Activated T-helper 17 cell treated with anti-CD3 and anti-CD28 coated beads, Interleukin-2, amount 50 U/mL, for 72 hours (primary cell): ENCODE measurements around the gene QARS1. TPM values are rescaled to one million over a fixed set of nuclear protein-coding genes. Genes with fewer than 3 reads are reported as not detected.

Experiments used
- ATAC-seq: fragments of 150-1000 bp; cut with Tn5 transposase; replicated peaks from 2 replicates; pipeline ENCODE4 v1.10.0; 2021; ENCODE audit warnings: mild to moderate bottlenecking, moderate library complexity
- H3K27ac Mint-ChIP-seq: one replicate; pipeline ENCODE4 v1.8.0; 2022; ENCODE audit warnings: mixed read lengths
- H3K27me3 Mint-ChIP-seq: one replicate; pipeline ENCODE4 v1.8.0; 2022; ENCODE audit warnings: mixed read lengths
- H3K36me3 Mint-ChIP-seq: one replicate; pipeline ENCODE4 v1.8.0; 2022; ENCODE audit warnings: low read depth, mild to moderate bottlenecking, mixed read lengths
- H3K4me1 Mint-ChIP-seq: one replicate; pipeline ENCODE4 v1.8.0; 2022; ENCODE audit warnings: mixed read lengths
- H3K4me3 Mint-ChIP-seq: one replicate; pipeline ENCODE4 v1.8.0; 2022; ENCODE audit warnings: mild to moderate bottlenecking, mixed read lengths
- H3K9me3 Mint-ChIP-seq: one replicate; pipeline ENCODE4 v1.8.0; 2022; ENCODE audit warnings: mixed read lengths
- total RNA-seq, 2 donors: library from RNA; stranded (reverse); gene quantifications; one replicate each; pipeline ENCODE4 v1.2.3, GENCODE V29; 2022

QARS1 gene
- total RNA-seq, 2 donors from 2014 or later: 284 to 292 TPM

DNA sequence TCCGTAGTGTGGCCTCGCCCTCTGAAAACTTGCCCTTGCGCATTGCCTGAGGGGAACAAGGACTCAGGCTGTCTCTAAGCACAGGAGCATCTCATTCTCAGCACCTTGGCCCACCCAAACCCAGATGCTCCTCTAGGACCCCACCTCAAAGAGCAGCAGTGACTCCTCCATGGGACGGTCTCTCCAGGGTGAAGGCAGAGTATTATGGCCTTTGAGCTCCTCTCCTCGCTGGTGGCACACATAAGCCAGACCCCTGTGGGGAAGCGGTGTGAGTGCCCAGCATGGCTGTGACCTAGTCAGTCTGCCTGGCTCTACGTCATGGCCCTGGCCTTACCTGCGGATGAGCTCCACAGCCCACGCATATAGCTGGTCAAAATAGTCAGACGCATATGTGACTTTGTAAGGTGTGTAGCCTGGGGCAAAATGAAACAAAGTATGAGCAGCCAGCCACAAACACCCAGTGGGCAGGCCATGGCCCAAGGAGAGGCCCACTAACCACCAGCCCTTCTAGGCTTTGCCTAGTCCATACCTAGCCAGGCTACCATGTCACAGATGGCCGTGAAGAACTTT, 4.4 kb downstream of the QARS1 start:
- H3K4me1 Mint-ChIP-seq: no peaks in the 10 kb centered on the region
- ATAC-seq: no peak
- H3K36me3 Mint-ChIP-seq: peaks cover 53% of the 10 kb centered on the region
- H3K4me3 Mint-ChIP-seq: no peak overlapping the region
- no peaks in the 10 kb centered on the region for H3K27me3 Mint-ChIP-seq
- H3K9me3 Mint-ChIP-seq: no peaks in the 10 kb centered on the region
- H3K27ac Mint-ChIP-seq: no peak overlapping the region

DNA sequence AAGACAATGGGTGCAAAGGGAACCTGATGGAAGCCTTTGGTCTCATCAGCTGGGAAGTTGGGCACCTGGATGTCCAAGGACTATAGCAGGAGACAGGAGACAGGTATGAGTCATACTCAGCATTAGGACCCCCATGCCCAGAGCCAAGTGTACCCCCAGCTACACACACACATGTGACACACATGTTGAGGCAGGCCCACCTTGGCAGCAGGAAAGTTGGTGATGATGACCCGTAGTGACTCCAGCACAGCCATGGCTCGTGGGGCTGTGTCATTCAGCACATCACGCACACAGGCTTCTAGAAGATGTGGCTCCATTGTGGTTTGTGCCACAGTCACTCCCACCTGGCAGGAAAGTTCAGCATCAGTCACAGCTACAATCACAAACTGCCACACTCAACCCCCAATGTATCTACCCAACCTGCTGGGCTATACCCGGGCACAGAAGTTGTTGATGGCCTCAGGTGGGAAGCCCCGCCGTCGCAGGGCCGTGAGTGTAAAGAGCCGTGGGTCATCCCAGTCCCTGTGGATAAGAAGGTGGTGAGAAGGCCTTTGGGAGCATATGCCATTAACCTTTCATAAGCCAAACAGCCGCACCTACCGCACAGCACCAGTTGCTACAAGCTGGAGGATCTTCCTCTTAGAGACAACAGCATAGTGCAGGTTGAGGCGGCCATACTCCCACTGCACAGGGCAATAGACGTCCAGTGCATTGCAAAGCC, 5.5 kb downstream of the QARS1 start:
- Mint-ChIP-seq H3K27ac (no peak overlapping the region), H3K9me3 (no peaks in the 10 kb centered on the region), H3K36me3 (peaks cover 55% of the 10 kb centered on the region), H3K4me1 (no peaks in the 10 kb centered on the region), H3K27me3 (no peaks in the 10 kb centered on the region), H3K4me3 (no peak overlapping the region)
- ATAC-seq: no peak

DNA sequence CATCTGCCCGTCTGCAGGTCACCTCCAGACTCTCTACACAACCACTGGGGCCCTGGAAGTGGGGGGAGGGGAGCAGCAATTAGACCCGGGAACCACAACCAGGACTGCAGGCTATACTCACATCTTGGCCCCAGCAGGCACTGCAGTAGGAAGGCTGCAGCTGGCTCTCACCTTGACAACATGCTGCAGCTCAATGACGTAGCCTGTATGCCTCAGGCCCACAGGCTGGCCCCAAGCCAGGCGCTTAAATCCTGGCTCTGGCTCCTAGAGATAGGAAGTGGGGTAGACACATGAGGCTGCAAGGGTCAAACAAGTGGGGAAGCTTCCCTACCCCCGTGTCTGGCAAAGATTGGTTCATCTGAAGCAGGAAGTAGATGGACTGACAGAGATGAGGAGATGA, 6.1 kb downstream of the QARS1 start:
- Mint-ChIP-seq H3K4me1 (no peaks in the 10 kb centered on the region), H3K27ac (no peak overlapping the region), H3K9me3 (no peaks in the 10 kb centered on the region), H3K36me3 (peaks cover 59% of the 10 kb centered on the region), H3K27me3 (no peaks in the 10 kb centered on the region), H3K4me3 (no peak overlapping the region)
- no peak for ATAC-seq

DNA sequence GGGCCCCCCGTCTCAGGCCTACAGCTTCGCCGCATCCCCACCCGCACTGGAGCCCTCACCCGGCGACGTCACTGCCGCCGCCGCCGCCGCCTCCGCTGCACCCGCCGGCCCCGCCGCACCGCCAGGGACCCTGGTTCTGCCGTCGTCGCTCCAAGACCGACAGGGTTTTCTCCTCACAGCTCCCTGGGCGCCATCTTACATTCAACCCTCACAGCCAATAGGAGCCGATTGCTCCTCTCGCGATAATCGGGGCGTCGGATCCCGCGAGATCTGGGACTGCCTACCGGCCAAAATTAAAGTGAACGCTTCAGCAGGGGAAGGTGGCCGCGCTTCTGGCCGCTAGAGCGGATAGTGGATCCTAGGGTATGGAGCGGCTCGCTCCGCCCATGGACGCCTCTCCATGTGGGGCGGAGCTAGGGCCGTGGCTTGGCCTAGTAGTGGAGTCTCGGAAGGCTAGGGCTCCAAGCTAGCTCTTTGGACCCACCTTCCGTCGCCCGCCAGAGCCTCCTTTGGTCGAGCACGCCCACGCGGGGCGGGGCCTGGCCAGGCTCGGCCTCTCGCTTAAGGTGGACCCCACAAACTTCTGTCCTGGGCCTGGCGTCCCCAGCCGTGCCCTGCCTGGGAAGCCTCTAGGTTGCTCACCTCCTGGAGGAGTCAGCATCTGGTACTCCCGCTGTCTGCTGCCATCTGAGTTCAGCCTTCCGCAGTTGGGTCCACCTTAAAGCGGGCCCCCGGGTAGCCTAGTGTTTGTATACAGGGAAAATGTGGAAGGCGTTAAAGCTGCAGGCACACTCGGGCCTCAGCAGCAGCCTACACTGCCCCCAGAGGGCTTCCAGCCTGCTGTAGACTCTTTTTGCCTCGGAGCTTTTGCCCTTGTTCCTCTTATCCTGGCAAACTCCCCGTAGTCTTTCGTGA, 10.4 kb downstream of the QARS1 start, which contains the start of gene QRICH1:
TSS of gene QRICH1 (minus strand) at position 219 of the 915 bp plus-strand sequence. CDS start 17,054 bp downstream, outside the sequence.
- Mint-ChIP-seq H3K4me3 (peak within 1 kb of the TSS; percentile 91), H3K36me3 (peaks cover 57% of the 10 kb centered on the region), H3K9me3 (no peaks in the 10 kb centered on the region)

DNA sequence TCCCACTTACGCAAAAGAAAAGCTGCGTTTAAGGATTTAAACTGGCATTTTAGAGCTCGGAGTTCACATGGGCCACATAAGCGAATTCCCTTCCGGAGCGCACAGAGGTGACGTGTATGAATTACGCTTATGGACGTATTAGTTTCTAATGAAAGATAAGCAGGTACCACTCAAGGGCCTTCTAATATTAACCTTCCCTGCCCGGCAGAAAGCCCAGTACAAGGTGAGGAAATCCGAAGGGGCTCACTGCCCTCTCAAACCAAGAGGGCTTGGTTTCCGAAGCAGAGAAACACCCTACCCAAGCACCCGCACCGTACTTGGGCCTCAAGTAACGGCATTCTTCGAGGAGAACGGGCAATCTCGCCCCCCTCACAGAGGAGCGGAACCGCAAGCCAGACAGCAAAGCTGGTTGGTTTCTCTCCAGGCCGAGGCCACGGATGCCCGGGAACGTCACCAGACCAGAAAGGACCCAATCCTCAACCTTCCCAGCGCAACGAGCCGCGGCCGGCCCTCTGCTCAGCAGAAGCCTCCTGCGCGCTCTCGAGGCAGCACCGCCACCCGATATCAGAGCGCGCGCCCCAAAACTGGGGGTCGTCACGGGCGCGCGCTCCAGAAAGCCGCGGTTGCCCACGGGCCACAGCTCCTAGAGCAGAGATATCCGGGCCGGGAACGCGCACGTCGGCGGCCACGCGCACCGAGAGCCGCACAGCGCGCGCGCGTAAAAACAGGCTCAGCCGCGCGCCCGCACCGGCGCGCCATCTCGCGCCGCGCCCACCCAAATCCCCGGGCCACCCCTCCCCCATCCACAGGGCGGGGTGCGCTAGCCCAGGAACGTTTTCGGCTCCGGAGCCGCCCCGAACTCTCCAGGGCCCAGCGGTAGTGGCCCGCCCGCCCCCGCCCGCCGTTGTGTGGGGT, 11.4 kb downstream of the QARS1 start:
- no peaks in the 10 kb centered on the region for H3K27me3 Mint-ChIP-seq
- no peaks in the 10 kb centered on the region for H3K9me3 Mint-ChIP-seq
- H3K36me3 Mint-ChIP-seq: peaks cover 57% of the 10 kb centered on the region
- peak; percentile 45 for ATAC-seq
- peak overlapping the region; percentile 96 for H3K27ac Mint-ChIP-seq
- peak overlapping the region; percentile 91 for H3K4me3 Mint-ChIP-seq
- H3K4me1 Mint-ChIP-seq: peaks cover 11% of the 10 kb centered on the region

More for the DNA sequence above, 10.4 kb downstream of the QARS1 start, which contains the start of gene QRICH1:
- Mint-ChIP-seq H3K4me1 (peaks cover 11% of the 10 kb centered on the region), H3K27ac (peak within 1 kb of the TSS; percentile 96), H3K27me3 (no peaks in the 10 kb centered on the region)
- ATAC-seq: peak; percentile 87

DNA sequence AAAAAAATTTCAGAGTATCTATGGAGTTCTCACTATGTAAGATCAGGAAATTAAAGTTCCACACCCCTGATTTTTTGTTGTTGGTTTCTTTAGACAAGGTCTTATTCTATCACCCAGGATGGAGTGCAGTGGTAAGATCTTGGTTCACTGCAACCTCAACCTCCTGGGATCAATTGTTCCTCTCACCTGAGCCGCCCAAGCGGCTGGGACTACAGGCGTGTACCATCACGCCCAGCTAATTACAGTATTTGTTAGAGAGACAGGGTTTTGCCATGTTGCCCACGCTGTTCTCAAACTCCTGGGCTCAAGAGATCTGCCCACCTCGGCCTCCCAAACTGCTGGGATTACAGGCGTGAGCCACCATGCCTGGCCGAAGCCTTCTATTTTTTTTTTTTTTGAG, 23.1 kb downstream of the QARS1 start:
- ATAC-seq: no peak

DNA sequence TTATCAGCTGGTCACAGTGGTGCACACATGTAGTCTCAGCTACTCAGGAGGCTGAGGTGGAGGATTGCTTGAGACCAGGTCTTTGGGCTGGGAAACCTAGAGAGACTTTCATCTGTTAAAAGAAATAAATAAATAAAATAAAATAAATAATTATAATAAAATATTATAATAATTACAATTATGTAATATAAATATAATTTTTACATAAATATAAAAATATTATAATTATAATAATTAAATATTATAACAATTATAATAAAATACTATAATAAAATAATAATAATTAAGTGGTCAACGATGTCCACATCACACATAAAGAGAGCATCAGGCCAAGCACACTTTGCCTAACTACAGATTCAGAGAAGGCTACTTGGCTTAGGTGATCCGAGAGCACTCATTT, 25.3 kb downstream of the QARS1 start:
- no peaks in the 10 kb centered on the region for H3K27me3 Mint-ChIP-seq
- H3K4me1 Mint-ChIP-seq: no peaks in the 10 kb centered on the region
- H3K27ac Mint-ChIP-seq: no peak overlapping the region
- peaks cover 63% of the 10 kb centered on the region for H3K36me3 Mint-ChIP-seq
- no peak overlapping the region for H3K4me3 Mint-ChIP-seq
- no peaks in the 10 kb centered on the region for H3K9me3 Mint-ChIP-seq
- ATAC-seq: no peak

More for the DNA sequence above, 23.1 kb downstream of the QARS1 start:
- Mint-ChIP-seq H3K4me3 (no peak overlapping the region), H3K9me3 (no peaks in the 10 kb centered on the region), H3K27me3 (no peaks in the 10 kb centered on the region), H3K4me1 (no peaks in the 10 kb centered on the region), H3K27ac (no peak overlapping the region), H3K36me3 (peaks cover 62% of the 10 kb centered on the region)

DNA sequence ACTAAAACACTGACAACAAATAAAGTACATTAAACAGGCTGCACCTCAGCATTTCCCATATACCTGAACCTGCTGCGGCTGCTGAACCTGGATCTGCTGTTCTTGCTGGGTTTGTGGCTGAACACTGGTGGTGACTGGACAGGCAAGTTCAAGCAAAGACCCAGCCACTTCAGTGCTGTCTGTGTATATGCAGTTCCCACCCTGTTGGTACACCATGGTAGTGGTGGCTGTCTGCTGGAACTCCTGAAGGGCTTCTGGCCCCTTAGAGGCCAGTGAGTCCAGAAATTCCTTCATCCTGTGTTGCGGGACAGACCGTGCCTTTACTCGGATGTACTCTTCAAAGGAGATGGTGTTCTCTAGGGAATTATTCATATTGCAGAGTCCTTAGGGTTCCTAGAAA, 27.9 kb downstream of the QARS1 start:
- H3K9me3 Mint-ChIP-seq: no peaks in the 10 kb centered on the region
- no peaks in the 10 kb centered on the region for H3K27me3 Mint-ChIP-seq
- no peaks in the 10 kb centered on the region for H3K4me1 Mint-ChIP-seq
- H3K27ac Mint-ChIP-seq: no peak overlapping the region
- H3K36me3 Mint-ChIP-seq: peaks cover 89% of the 10 kb centered on the region
- H3K4me3 Mint-ChIP-seq: no peak overlapping the region
- ATAC-seq: no peak

DNA sequence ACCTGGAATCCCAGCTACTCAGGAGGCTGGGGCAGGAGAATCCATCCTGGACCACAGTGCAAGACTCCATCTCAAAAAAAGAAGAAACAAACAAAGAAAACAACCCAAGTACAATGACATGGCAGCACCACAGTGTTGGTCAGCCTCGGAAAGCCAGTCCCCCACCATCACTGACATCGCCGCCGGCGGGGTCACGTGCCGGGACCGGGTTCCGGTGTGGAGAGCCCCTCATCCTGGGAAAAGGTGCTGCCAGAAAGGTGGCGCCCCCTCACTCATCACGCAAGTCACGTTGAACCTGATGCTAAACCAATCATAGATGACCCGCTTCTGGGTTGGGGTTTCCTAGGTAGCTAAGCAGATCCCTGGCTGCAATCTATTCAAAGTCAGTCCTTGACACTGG, 28.4 kb downstream of the QARS1 start:
- no peak for ATAC-seq
- Mint-ChIP-seq H3K27me3 (no peaks in the 10 kb centered on the region), H3K4me3 (no peak overlapping the region), H3K9me3 (no peaks in the 10 kb centered on the region), H3K27ac (no peak overlapping the region), H3K4me1 (no peaks in the 10 kb centered on the region), H3K36me3 (peaks cover 94% of the 10 kb centered on the region)

DNA sequence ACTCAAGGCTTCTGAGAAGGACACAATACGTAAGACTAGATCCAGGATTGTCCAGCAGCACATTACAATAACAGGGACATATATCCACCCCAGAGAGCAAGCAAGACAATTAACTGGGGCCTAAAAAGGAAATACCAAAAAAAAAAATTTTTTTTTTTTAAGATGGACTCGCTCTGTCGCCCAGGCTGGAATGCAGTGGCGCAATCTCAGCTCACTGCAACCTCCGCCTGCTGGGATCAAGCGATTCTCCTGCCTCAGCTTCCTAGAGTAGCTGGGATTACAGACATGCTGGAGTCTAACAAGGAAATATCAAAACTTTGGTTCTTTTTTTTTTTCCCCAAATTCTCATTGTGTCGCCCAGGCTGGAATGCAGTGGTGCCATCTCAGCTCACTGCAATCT, 46.5 kb downstream of the QARS1 start:
- no peak for ATAC-seq
- Mint-ChIP-seq H3K9me3 (no peaks in the 10 kb centered on the region), H3K4me1 (no peaks in the 10 kb centered on the region), H3K36me3 (peaks cover 97% of the 10 kb centered on the region), H3K4me3 (no peak overlapping the region), H3K27me3 (no peaks in the 10 kb centered on the region), H3K27ac (no peak overlapping the region)

DNA sequence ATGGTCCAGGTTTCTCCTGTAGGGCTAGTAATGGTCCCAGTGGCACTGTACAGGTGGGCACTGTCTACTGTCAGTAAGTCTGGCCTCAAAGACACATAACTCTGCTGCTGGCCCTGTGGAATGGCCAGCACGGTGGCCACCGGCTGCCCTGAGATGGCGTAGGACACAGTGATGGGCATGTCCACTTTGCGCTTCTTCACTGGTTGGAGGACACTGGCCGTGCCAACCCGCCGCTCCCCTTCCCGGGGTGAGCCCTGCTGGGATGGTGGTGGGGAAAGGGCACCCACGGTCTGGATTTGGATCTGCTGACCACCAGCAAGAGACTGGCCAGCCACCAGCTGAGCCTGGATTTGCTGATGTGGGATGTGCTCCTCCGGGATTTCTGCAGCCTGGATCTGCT, 47.3 kb downstream of the QARS1 start:
- Mint-ChIP-seq H3K4me1 (peaks cover under 1% of the 10 kb centered on the region), H3K36me3 (peaks cover 96% of the 10 kb centered on the region), H3K27ac (no peak overlapping the region), H3K9me3 (no peaks in the 10 kb centered on the region), H3K27me3 (no peaks in the 10 kb centered on the region), H3K4me3 (no peak overlapping the region)
- no peak for ATAC-seq

DNA sequence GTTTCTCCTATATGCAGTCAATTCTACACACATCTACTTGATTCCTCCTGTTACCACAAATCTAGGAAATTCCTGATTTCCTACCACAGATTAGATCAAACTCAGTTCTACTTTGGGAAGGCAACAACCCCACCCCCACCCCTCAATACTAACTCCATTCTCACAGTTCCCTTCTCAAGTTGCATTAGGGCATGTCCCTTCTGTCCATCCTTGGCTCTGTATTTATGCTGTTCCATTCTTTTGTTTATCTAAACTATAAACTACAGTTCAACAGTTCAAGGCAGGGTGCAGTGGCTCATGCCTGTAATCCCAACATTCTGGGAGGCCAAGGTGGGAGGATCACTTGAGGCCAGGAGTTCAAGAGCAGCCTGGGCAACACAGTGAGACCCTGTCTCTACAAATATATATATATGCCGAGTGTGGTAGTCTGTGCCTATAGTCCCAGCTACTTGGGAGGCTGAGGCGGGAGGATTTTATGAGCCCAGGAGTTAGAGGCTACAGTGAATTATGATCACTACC, 50.2 kb downstream of the QARS1 start:
- H3K4me3 Mint-ChIP-seq: no peak overlapping the region
- peaks cover 17% of the 10 kb centered on the region for H3K4me1 Mint-ChIP-seq
- no peaks in the 10 kb centered on the region for H3K9me3 Mint-ChIP-seq
- peak overlapping the region; percentile 28 for H3K27ac Mint-ChIP-seq
- peaks cover 92% of the 10 kb centered on the region for H3K36me3 Mint-ChIP-seq
- no peaks in the 10 kb centered on the region for H3K27me3 Mint-ChIP-seq
- ATAC-seq: no peak

DNA sequence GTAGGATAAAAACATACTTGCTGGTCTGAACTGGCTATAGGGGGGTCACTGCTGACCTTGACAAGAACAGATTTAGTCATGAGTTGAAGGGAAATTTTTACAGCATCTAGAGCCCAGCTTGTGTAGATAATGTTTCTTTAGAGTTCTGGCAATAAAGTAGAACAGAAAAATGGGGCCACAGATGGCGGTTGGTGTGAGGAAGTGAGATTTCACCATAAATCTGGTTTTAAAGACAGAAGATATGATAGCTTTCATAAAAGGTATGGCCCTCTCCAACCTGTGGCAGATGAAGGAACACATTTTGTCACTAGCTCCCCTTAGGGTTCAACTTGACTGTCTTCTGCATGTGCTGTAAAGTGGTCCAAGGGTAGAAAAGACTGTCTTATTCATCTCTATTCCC, 51.0 kb downstream of the QARS1 start:
- Mint-ChIP-seq H3K4me3 (no peak overlapping the region), H3K36me3 (peaks cover 90% of the 10 kb centered on the region), H3K27ac (peak overlapping the region; percentile 28), H3K9me3 (no peaks in the 10 kb centered on the region), H3K27me3 (no peaks in the 10 kb centered on the region), H3K4me1 (peaks cover 17% of the 10 kb centered on the region)
- ATAC-seq: no peak
